KMS-11 (cell line): ENCODE data around the gene COIL.
"Not testable (repeated sequence)": the region's sequence is repeated elsewhere in the genome, so short reads cannot be mapped to it uniquely, and the experiment has no call there.

Experiments
- H2AFZ ChIP-seq: fragments of 200-600 bp; sonication (generic); 2 replicates; pipeline ENCODE4 v1.6.1; 2016; ENCODE audit warnings: antibody characterized with exemption, mixed run types, low read depth
- H3K27ac ChIP-seq: fragments of 200-600 bp; sonication (generic); 2 replicates; pipeline ENCODE4 v1.6.1; 2016; ENCODE audit warnings: mild to moderate bottlenecking, mixed run types
- H3K27me3 ChIP-seq: fragments of 200-600 bp; sonication (generic); 2 replicates; pipeline ENCODE4 v1.6.1; 2017; ENCODE audit warnings: mild to moderate bottlenecking, low read depth, mixed run types, moderate library complexity; ENCODE audit not compliant: insufficient read depth
- H3K36me3 ChIP-seq: fragments of 200-600 bp; sonication (generic); 2 replicates; pipeline ENCODE4 v1.6.1; 2017; ENCODE audit warnings: mild to moderate bottlenecking, mixed run types; ENCODE audit not compliant: insufficient read depth
- H3K4me1 ChIP-seq: fragments of 200-600 bp; sonication (generic); 2 replicates; pipeline ENCODE4 v1.6.1; 2016; ENCODE audit warnings: mild to moderate bottlenecking, low read depth, mixed run types; ENCODE audit not compliant: poor library complexity, severe bottlenecking
- H3K4me2 ChIP-seq: fragments of 200-600 bp; sonication (generic); 2 replicates; pipeline ENCODE4 v1.7.0; 2016; ENCODE audit warnings: mild to moderate bottlenecking, mixed run types
- H3K4me3 ChIP-seq: fragments of 200-600 bp; sonication (generic); IDR thresholded peaks from 2 replicates; pipeline ENCODE4 v1.6.1; 2017; ENCODE audit warnings: low read depth, low read length, mixed read lengths; ENCODE audit not compliant: insufficient read depth
- H3K79me2 ChIP-seq: fragments of 200-600 bp; sonication (generic); 2 replicates; pipeline ENCODE4 v1.6.1; 2016; ENCODE audit warnings: low read depth, mixed run types; ENCODE audit not compliant: insufficient read depth
- H3K9ac ChIP-seq: fragments of 200-600 bp; sonication (generic); 2 replicates; pipeline ENCODE4 v1.6.1; 2016; ENCODE audit warnings: mild to moderate bottlenecking, mixed run types
- H4K20me1 ChIP-seq: fragments of 200-600 bp; sonication (generic); 2 replicates; pipeline ENCODE4 v1.6.1; 2016; ENCODE audit warnings: mild to moderate bottlenecking, mixed run types; ENCODE audit not compliant: insufficient read depth
- TF ChIP-seq, protein P1 (sequence below): fragments of 200-600 bp; sonication (generic); conservative IDR thresholded peaks from 2 replicates; pipeline ENCODE4 v1.6.1; 2017; ENCODE audit warnings: low read depth, mild to moderate bottlenecking, antibody characterized with exemption, low read length, moderate library complexity, mixed read lengths

COIL gene

DNA sequence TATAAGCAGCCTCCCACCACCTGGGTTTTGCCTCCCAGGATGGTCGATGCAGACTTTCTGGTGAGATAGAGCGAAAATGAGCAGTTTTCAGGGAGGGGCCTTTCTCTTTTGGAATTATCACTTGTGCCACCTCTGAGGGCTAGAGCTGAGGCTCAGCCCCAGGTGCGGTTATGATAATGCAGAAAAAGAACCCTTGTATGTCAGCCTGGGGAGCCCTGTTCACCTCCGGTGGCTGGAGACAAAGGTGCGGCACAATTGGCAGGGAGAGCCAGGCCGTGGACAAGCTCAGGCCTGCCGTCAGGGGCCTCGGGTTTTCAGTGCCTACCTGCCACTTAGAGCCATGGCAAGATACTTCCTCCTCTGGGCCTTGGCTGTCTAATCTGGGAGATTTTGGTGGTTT is 21.5 kb upstream of the COIL start:
- no peak overlapping the region for H3K27ac ChIP-seq
- peaks cover 5% of the 10 kb centered on the region; the same call in 1 of the 2 replicates for H3K79me2 ChIP-seq
- TF ChIP-seq, protein P1, sequence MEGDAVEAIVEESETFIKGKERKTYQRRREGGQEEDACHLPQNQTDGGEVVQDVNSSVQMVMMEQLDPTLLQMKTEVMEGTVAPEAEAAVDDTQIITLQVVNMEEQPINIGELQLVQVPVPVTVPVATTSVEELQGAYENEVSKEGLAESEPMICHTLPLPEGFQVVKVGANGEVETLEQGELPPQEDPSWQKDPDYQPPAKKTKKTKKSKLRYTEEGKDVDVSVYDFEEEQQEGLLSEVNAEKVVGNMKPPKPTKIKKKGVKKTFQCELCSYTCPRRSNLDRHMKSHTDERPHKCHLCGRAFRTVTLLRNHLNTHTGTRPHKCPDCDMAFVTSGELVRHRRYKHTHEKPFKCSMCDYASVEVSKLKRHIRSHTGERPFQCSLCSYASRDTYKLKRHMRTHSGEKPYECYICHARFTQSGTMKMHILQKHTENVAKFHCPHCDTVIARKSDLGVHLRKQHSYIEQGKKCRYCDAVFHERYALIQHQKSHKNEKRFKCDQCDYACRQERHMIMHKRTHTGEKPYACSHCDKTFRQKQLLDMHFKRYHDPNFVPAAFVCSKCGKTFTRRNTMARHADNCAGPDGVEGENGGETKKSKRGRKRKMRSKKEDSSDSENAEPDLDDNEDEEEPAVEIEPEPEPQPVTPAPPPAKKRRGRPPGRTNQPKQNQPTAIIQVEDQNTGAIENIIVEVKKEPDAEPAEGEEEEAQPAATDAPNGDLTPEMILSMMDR: no peak
- H3K4me3 ChIP-seq: no peak overlapping the region
- H3K4me1 ChIP-seq: peaks cover 14% of the 10 kb centered on the region
- H3K36me3 ChIP-seq: no peaks in the 10 kb centered on the region
- H3K4me2 ChIP-seq: no peak overlapping the region
- no peaks in the 10 kb centered on the region for H3K27me3 ChIP-seq
- H3K9ac ChIP-seq: no peak overlapping the region
- no peak overlapping the region for H2AFZ ChIP-seq
- no peaks in the 10 kb centered on the region for H4K20me1 ChIP-seq

DNA sequence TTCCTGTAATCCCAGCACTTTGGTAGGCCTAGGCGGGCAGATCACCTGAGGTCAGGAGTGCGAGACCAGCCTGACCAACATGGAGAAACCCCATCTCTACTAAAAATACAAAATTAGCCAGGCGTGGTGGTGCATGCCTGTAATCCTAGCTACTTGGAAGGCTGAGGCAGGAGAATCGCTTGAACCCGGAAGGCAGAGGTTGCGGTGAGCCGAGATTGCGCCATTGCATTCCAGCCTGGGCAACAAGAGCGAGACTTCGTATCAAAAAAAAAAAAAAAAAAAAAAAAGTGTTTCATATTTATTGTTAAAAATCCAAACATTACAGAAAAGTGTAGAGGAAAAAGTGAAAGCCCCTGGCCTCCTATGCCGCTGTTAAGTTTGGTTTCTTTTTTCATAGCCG is 19.7 kb upstream of the COIL start:
- not testable (repeated sequence) for H3K27me3 ChIP-seq, H4K20me1 ChIP-seq, H3K4me2 ChIP-seq, H3K4me3 ChIP-seq, H3K9ac ChIP-seq, H3K27ac ChIP-seq, H2AFZ ChIP-seq, H3K36me3 ChIP-seq, H3K79me2 ChIP-seq
- H3K4me1 ChIP-seq: peaks cover 15% of the 10 kb centered on the region

DNA sequence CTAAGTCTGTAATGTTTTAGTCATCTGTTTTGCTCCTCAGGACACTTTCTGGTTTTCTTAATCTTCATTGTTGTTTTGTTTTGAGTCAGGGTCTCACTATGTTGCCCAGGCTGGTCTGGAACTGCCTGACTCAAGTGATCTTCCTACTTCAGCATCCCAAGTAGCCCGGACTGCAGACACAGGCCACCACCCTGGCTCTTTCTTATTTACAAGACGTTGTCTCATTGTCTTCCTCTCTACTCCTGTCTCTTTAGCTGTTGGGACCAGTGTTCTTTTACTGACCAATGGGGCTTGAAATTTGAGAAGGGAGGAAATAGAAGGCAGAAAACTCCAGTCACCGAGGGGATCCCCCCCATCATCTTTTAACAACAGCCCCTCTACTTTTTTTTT is 18.2 kb upstream of the COIL start:
- Histone ChIP-seq H3K4me1 (peaks cover 15% of the 10 kb centered on the region), H2AFZ (peak overlapping the region; percentile 92), H3K36me3 (no peaks in the 10 kb centered on the region), H3K79me2 (peaks cover 5% of the 10 kb centered on the region; the same call in 1 of the 2 replicates), H3K4me2 (peak overlapping the region; percentile 85), H3K27ac (peak overlapping the region; percentile 52; the same call in 1 of the 2 replicates), H4K20me1 (no peaks in the 10 kb centered on the region), H3K9ac (peak overlapping the region; percentile 41; the same call in 1 of the 2 replicates), H3K27me3 (no peaks in the 10 kb centered on the region), H3K4me3 (no peak overlapping the region)
- TF ChIP-seq, protein P1: no peak

DNA sequence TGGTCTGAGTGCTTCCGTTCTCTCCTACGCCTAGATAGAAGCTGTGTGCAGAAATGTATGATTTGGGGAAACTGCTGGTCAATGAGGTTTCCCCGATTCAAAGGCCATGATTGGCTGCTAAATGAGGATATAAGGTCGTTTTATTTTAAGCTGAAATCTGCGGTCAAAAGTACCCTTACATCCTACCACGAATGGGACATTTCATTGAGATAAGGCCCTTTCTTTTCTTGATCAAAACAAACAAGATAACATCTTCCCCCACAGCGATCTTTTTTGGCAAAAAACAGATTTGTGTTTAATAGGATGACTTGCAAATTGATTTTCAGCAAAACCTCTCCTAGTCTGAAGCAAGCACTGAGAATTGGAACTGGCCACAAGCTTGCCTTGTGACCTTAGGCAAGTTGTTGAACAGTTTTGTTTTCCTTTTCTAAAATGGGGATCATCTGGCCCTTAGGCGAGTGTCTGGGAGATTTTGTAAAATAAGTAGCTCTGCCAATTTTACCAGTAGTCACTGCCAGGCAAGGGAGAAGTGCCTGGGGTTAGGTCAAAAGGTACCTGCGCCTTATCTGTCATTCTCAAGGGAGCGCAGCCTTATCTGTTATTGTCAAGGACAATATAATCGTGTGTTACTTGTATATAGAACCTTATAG is 17.7 kb upstream of the COIL start:
- Histone ChIP-seq H3K27me3 (no peaks in the 10 kb centered on the region), H4K20me1 (no peaks in the 10 kb centered on the region), H3K36me3 (no peaks in the 10 kb centered on the region), H3K4me1 (peaks cover 15% of the 10 kb centered on the region), H2AFZ (peak overlapping the region; percentile 92), H3K27ac (peak overlapping the region; percentile 52), H3K79me2 (peaks cover 5% of the 10 kb centered on the region; the same call in 1 of the 2 replicates), H3K4me2 (peak overlapping the region; percentile 85), H3K4me3 (peak overlapping the region; percentile 50), H3K9ac (peak overlapping the region; percentile 41; the same call in 1 of the 2 replicates)
- TF ChIP-seq, protein P1: no peak
